HK-2 (cell line): ENCODE results near the gene CAP1.
A peak's percentile ranks its signal among the peaks of the same experiment; 100 is the strongest.

ENCODE experiments used
- DNase-seq: peaks from one replicate; pipeline ENCODE4 v3.0.0-alpha.2; 2018; ENCODE audit not compliant: unreplicated experiment

Gene CAP1

GRCh38 chr1:40058453-40059337, 18.2 kb downstream of the CAP1 start:
- no peak for DNase-seq

GRCh38 chr1:40059338-40059959, 18.9 kb downstream of the CAP1 start:
- DNase-seq: no peak

- DNase-seq: no peak
These were observed 19.6 kb downstream of the CAP1 start for GRCh38 chr1:40059960-40060750.

- DNase-seq: no peak
These were observed 24.4 kb downstream of the CAP1 start for GRCh38 chr1:40064797-40065499.

- DNase-seq: no peak
These were observed 26.5 kb downstream of the CAP1 start for GRCh38 chr1:40067023-40067422.

- DNase-seq: no peak
These were observed 27.3 kb downstream of the CAP1 start for GRCh38 chr1:40067851-40068250.

- DNase-seq: no peak
These were observed 31.6 kb downstream of the CAP1 start for GRCh38 chr1:40072142-40072541.

GRCh38 chr1:40073062-40073461, 32.5 kb downstream of the CAP1 start:
- DNase-seq: no peak

- no peak for DNase-seq
These were observed 34.7 kb downstream of the CAP1 start for GRCh38 chr1:40075266-40075665.

- DNase-seq: no peak
These were observed 36.4 kb downstream of the CAP1 start for GRCh38 chr1:40076895-40077312.

- peak; percentile 46 for DNase-seq
These were observed 38.2 kb downstream of the CAP1 start for GRCh38 chr1:40078512-40079333.

- DNase-seq: no peak
These were observed 39.4 kb downstream of the CAP1 start for GRCh38 chr1:40079774-40080400.

- no peak for DNase-seq
These were observed 41.3 kb downstream of the CAP1 start for GRCh38 chr1:40081871-40082270.

GRCh38 chr1:40084750-40085149, 44.2 kb downstream of the CAP1 start:
- DNase-seq: peak; percentile 65

GRCh38 chr1:40090652-40091355, 50.3 kb downstream of the CAP1 start:
- no peak for DNase-seq

- DNase-seq: no peak
These were observed 51.7 kb downstream of the CAP1 start for GRCh38 chr1:40092241-40092640.

GRCh38 chr1:40092706-40093639, 52.4 kb downstream of the CAP1 start:
- DNase-seq: no peak

GRCh38 chr1:40094466-40095110, 54.1 kb downstream of the CAP1 start:
- DNase-seq: no peak
